OCI-M1 (cell line): ENCODE data around the gene ARL9.

Experiments
- DNase-seq: peaks from one replicate; lab custom pipeline; 2025; lab: John Stamatoyannopoulos, UW

The ARL9 gene

GRCh38 chr4:56531823-56532222 lies 26.2 kb downstream of the ARL9 start:
- peak; percentile 72 for DNase-seq

- no peak for DNase-seq
Observed at GRCh38 chr4:56532239-56532638, 26.6 kb downstream of the ARL9 start.

GRCh38 chr4:56535915-56536314 lies 30.3 kb downstream of the ARL9 start:
- DNase-seq: no peak

GRCh38 chr4:56537147-56537546 lies 31.6 kb downstream of the ARL9 start:
- DNase-seq: no peak

GRCh38 chr4:56540826-56541225 lies 35.2 kb downstream of the ARL9 start:
- peak; percentile 6 for DNase-seq

GRCh38 chr4:56544573-56545131 lies 39.1 kb downstream of the ARL9 start:
- peak; percentile 94 for DNase-seq

GRCh38 chr4:56550642-56551041 lies 45.1 kb downstream of the ARL9 start:
- no peak for DNase-seq

- no peak for DNase-seq
Observed at GRCh38 chr4:56551516-56551915, 45.9 kb downstream of the ARL9 start.

- DNase-seq: no peak
Observed at GRCh38 chr4:56552273-56552672, 46.7 kb downstream of the ARL9 start.

GRCh38 chr4:56570041-56570440 lies 64.5 kb downstream of the ARL9 start:
- DNase-seq: no peak
